ENCODE measurements around the gene ZCCHC24. TPM values are rescaled to one million over a fixed set of nuclear protein-coding genes. Genes with fewer than 3 reads are reported as not detected.

The ZCCHC24 gene
- total RNA-seq, 1 experiment from 2014 or later, result 3.8 TPM

GRCh38 chr10:79407423-79407796, 38.0 kb downstream of the ZCCHC24 start:
- H2BK20ac ChIP-seq (ENCODE audit: low read depth, low read length, poor library complexity, severe bottlenecking), result no peak overlapping the region
- H3K27ac Mint-ChIP-seq, result no peak overlapping the region
- H4K8ac ChIP-seq (replicated peaks; ENCODE audit: insufficient read length, low read depth, low read length), result no peak overlapping the region
- H2AK5ac ChIP-seq (ENCODE audit: insufficient read length, low read length), result no peak overlapping the region
- no peak overlapping the region for H3K9ac ChIP-seq (ENCODE audit: extremely low read depth, insufficient read length, low read length)
- no peak for TF ChIP-seq CTCF (conservative IDR thresholded peaks at IDR 0.05)
- H3K36me3 Mint-ChIP-seq (ENCODE audit: insufficient read depth in 1 of 3, low read depth in 3 of 3), result no peaks in the 10 kb centered on the region
- no peaks in the 10 kb centered on the region for H3K79me1 ChIP-seq (ENCODE audit: insufficient read depth, low read depth, low read length, poor library complexity, severe bottlenecking)
- no peaks in the 10 kb centered on the region for H3K27me3 ChIP-seq (ENCODE audit: insufficient read depth, low read length)
- H3K9me3 Mint-ChIP-seq, result no peaks in the 10 kb centered on the region
- no peak overlapping the region for H3K27ac ChIP-seq (ENCODE audit: insufficient read length, low read depth, low read length)
- H3K27me3 Mint-ChIP-seq (ENCODE audit: low read depth), result peaks cover 1% of the 10 kb centered on the region; the same call in 1 of the 2 replicates
- no peak overlapping the region for H3K4ac ChIP-seq (ENCODE audit: low read depth, low read length)
- H2BK15ac ChIP-seq (ENCODE audit: low read depth, low read length), result no peak overlapping the region
- H3K56ac ChIP-seq (ENCODE audit: insufficient read length, low read depth, low read length), result no peak overlapping the region
- H2BK12ac ChIP-seq (ENCODE audit: insufficient read length, low read depth, low read length), result no peak overlapping the region
- WGBS (ENCODE audit: extremely low coverage, insufficient read length, low lambda C conversion rate), result no CpG with 5 or more reads among the region's 9 CpGs
- H3K4me2 ChIP-seq (ENCODE audit: insufficient read depth, insufficient read length, low read length), result no peak overlapping the region
- no peak overlapping the region for H3K4me3 Mint-ChIP-seq
- H3K79me2 ChIP-seq (ENCODE audit: insufficient read depth, low read length), result no peaks in the 10 kb centered on the region
- no peak overlapping the region for H2BK120ac ChIP-seq (ENCODE audit: low read depth, low read length, poor library complexity, severe bottlenecking)
- DNase-seq, result no peak
- H3K18ac ChIP-seq (ENCODE audit: insufficient read length, low read depth, low read length), result no peak overlapping the region
- no peak overlapping the region for H2BK5ac ChIP-seq (ENCODE audit: insufficient read length, low read length)
- no peak overlapping the region for H2AFZ ChIP-seq (ENCODE audit: low read length)
- no peaks in the 10 kb centered on the region for H4K20me1 ChIP-seq (ENCODE audit: control insufficient read depth, insufficient read depth, insufficient read length)
- H3K4me1 ChIP-seq (ENCODE audit: insufficient read depth, low read length), result peaks cover 6% of the 10 kb centered on the region; the same call in 1 of the 2 replicates
- H4K5ac ChIP-seq (ENCODE audit: insufficient read length, low read depth, low read length), result no peak overlapping the region
- H3K4me1 Mint-ChIP-seq, result peaks cover 24 to 30% of the 10 kb centered on the region in 2 experiments
- no peak overlapping the region for H4K91ac ChIP-seq (ENCODE audit: insufficient read length, low read depth, low read length)
- no peak overlapping the region for H3T11ph ChIP-seq (ENCODE audit: low read length)
- H3K14ac ChIP-seq (ENCODE audit: insufficient read depth, low read length), result no peak overlapping the region
- H3K9me3 ChIP-seq (ENCODE audit: control insufficient read depth, low read depth, low read length), result no peaks in the 10 kb centered on the region
- H3K23ac ChIP-seq (ENCODE audit: insufficient read length, low read depth, low read length), result no peak overlapping the region
- peaks cover 3% of the 10 kb centered on the region for H3K23me2 ChIP-seq (ENCODE audit: insufficient read length, low read depth, low read length, poor library complexity, severe bottlenecking)
